Common myeloid progenitor, CD34-positive (primary cell): ENCODE measurements around the gene HORMAD2.
A peak's percentile ranks its signal among the peaks of the same experiment; 100 is the strongest.

ENCODE experiments used
- CTCF ChIA-PET: fragments of 350-600 bp; sonication (Branson Sonifier 250); formaldehyde crosslinking; loops from one replicate; lab custom pipeline; 2021; ENCODE audit warnings: antibody characterized with exemption; lab: Charles Lee
- POLR2A ChIA-PET: fragments of 350-600 bp; sonication (Branson Sonifier 250); formaldehyde crosslinking; loops from one replicate; lab custom pipeline; 2021; ENCODE audit warnings: antibody characterized with exemption; lab: Charles Lee
- DNase-seq, 3 donors: peaks; one replicate each; pipeline versions ENCODE4 v3.0.0 to v3.0.0-alpha.2; 2013
- H3K27ac ChIP-seq, 2 experiments: 1 replicate in 1 of 2; 2 replicates in 1 of 2; pipeline ENCODE4 v1.7.0; 2013; ENCODE audit warnings: inconsistent platforms in 2 of 2, low read length in 2 of 2, mild to moderate bottlenecking in 2 of 2, low read depth in 1 of 2, moderate library complexity in 1 of 2; ENCODE audit not compliant: severe bottlenecking in 2 of 2, insufficient read depth in 1 of 2, poor library complexity in 1 of 2
- H3K27me3 ChIP-seq, 5 experiments: replicated peaks in 2 of 5; 1 replicate in 3 of 5; 2 replicates in 2 of 5; pipeline versions ENCODE4 v1.6.1 to v1.7.0; 2013; ENCODE audit warnings: low read length in 4 of 5, mild to moderate bottlenecking in 2 of 5, moderate library complexity in 2 of 5, inconsistent platforms in 1 of 5; ENCODE audit not compliant: insufficient read depth in 5 of 5, control insufficient read depth in 4 of 5
- H3K36me3 ChIP-seq, 4 experiments: 1 replicate in 2 of 4; 2 replicates in 2 of 4; pipeline versions ENCODE4 v1.6.1 to v1.7.0; 2013; ENCODE audit warnings: low read length in 3 of 4, control low read depth in 1 of 4, mild to moderate bottlenecking in 1 of 4; ENCODE audit not compliant: control insufficient read depth in 4 of 4, insufficient read depth in 4 of 4
- H3K4me1 ChIP-seq, 4 experiments: 1 replicate in 3 of 4; 2 replicates in 1 of 4; pipeline versions ENCODE4 v1.6.1 to v1.7.1; 2013; ENCODE audit warnings: low read length in 3 of 4, mild to moderate bottlenecking in 3 of 4, control low read depth in 1 of 4, inconsistent platforms in 1 of 4, moderate library complexity in 1 of 4; ENCODE audit not compliant: control insufficient read depth in 4 of 4, insufficient read depth in 4 of 4; ENCODE audit errors: control extremely low read depth in 1 of 4
- H3K4me3 ChIP-seq, 7 experiments: 1 replicate in 4 of 7; 2 replicates in 3 of 7; pipeline versions ENCODE4 v1.5.1 to v1.7.0; 2013; ENCODE audit warnings: mild to moderate bottlenecking in 7 of 7, low read length in 6 of 7, moderate library complexity in 6 of 7, inconsistent platforms in 2 of 7, low read depth in 2 of 7, control low read depth in 1 of 7; ENCODE audit not compliant: insufficient read depth in 4 of 7, control insufficient read depth in 1 of 7; ENCODE audit errors: extremely low read depth in 1 of 7
- H3K9me3 ChIP-seq, 5 experiments: 1 replicate in 4 of 5; 2 replicates in 1 of 5; pipeline versions ENCODE4 v1.6.1 to v1.7.1; 2013; ENCODE audit warnings: low read length in 4 of 5, mild to moderate bottlenecking in 2 of 5, inconsistent platforms in 1 of 5, low read depth in 1 of 5, moderate library complexity in 1 of 5; ENCODE audit not compliant: control insufficient read depth in 4 of 5, insufficient read depth in 2 of 5; ENCODE audit errors: control extremely low read depth in 1 of 5
- whole genome bisulfite sequencing: methylation state at CpG from one replicate; pipeline ENCODE4 v1.1.5; 2013; ENCODE audit not compliant: insufficient coverage; 5-methylcytosine and 5-hydroxymethylcytosine counted together

HORMAD2 gene

DNA sequence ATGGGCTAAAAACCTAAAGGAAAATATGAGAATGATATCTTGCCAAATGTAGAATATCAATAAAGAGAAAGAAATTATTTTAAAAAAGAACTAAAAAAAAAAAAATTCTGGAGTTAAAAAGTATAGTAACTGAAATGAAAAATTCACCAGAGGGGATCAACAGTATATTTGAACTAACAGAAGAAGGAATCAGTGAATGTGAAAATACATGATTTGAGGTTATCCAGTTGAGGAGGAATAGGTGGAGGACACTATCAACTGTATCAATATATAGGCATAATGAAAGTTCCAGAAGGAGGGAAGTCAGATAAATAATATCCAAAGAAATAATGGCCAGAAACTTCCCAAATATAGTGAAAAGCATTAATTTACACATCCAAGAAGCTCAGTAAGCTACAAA, 16.1 kb upstream of the HORMAD2 start:
- POLR2A ChIA-PET, result no interaction called here

DNA sequence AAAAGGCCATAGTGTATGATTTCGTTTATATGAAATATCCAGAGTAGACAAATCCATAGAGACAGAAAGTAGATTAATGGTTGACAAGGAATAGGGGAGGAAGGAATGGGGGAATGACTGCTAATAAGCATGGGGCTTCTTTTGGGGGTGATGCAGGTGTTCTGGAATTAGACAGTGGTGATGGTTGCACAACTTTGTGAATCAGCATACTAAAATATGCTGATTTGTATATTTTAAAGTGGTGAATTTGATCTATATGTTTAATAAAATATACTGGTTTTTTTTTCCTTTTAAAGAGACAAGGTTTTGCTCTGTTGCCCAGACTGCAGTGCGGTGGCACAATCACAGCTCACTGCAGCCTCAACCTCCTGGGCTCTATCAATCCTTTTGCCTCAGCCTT, 6.5 kb upstream of the HORMAD2 start:
- ChIA-PET CTCF (no interaction called here), POLR2A (no interaction called here)
- 100% methylated on average over 2 of the region's 2 CpGs for WGBS
- Histone ChIP-seq H3K4me3 (no peak overlapping the region), H3K27ac (no peak overlapping the region), H3K9me3 (peaks cover 0 to 4% (median 0%) of the 10 kb centered on the region in 5 experiments), H3K36me3 (no peaks in the 10 kb centered on the region), H3K27me3 (peaks cover 0 to 8% (median 2%) of the 10 kb centered on the region in 5 experiments), H3K4me1 (no peaks in the 10 kb centered on the region)
- no peak for DNase-seq

More for the DNA sequence above, 16.1 kb upstream of the HORMAD2 start:
- Histone ChIP-seq H3K27ac (no peak overlapping the region), H3K36me3 (no peaks in the 10 kb centered on the region), H3K4me1 (no peaks in the 10 kb centered on the region), H3K9me3 (peaks cover 3 to 14% (median 7%) of the 10 kb centered on the region in 5 experiments), H3K27me3 (no peaks in the 10 kb centered on the region), H3K4me3 (no peak overlapping the region)
- CTCF ChIA-PET, result no interaction called here
- no peak for DNase-seq

DNA sequence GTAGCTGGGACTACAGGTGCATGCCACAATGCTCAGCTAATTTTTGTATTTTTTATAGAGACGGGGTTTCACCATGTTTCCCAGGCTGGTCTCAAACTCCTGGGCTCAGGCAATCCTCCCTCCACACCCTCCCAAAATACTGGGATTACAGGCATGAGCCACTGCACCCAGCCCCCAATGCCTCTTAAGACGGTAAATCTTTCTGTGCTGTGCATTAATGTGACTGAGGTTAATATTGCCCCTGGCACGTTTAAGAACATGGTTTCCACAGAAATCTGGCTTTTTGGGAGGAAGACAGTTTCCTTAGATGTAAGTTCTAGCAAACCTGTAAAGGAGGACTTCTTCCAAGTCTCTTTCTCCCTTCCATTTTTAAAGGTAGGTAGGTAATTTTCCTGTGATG, 6.1 kb upstream of the HORMAD2 start:
- Histone ChIP-seq H3K27ac (no peak overlapping the region), H3K4me3 (no peak overlapping the region), H3K27me3 (peaks cover 0 to 8% (median 3%) of the 10 kb centered on the region in 5 experiments), H3K36me3 (no peaks in the 10 kb centered on the region), H3K9me3 (peaks cover 0 to 4% (median 0%) of the 10 kb centered on the region in 5 experiments), H3K4me1 (no peaks in the 10 kb centered on the region)
- CTCF ChIA-PET, result no interaction called here
- WGBS, result 81% methylated on average over 3 of the region's 3 CpGs
- no peak for DNase-seq
- POLR2A ChIA-PET, result no interaction called here

DNA sequence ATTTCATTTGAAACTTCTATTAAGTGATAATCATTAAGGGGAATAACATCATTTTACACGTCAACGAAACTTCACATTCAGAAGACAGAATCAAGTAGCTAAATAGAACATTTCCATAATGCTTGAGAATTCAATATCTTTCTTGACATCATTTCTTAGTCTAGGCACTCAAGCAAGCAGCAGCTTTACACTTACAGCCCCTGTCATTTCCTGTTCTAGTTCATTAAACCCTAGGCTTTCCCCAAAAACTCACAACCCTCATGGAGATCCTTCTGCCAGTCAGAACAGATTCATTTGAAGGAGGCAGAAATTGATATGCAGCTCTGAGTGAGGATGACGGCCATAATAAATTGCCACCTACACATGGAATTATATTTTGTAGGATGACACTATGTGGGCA, 5.3 kb upstream of the HORMAD2 start:
- no peak for DNase-seq
- POLR2A ChIA-PET, result interaction anchor here (0.5 to 0.6 kb wide), 3 partner anchors 118 to 470 kb away, joined by 3 to 6 read pairs (median 5); no protein-coding TSS in a partner anchor

DNA sequence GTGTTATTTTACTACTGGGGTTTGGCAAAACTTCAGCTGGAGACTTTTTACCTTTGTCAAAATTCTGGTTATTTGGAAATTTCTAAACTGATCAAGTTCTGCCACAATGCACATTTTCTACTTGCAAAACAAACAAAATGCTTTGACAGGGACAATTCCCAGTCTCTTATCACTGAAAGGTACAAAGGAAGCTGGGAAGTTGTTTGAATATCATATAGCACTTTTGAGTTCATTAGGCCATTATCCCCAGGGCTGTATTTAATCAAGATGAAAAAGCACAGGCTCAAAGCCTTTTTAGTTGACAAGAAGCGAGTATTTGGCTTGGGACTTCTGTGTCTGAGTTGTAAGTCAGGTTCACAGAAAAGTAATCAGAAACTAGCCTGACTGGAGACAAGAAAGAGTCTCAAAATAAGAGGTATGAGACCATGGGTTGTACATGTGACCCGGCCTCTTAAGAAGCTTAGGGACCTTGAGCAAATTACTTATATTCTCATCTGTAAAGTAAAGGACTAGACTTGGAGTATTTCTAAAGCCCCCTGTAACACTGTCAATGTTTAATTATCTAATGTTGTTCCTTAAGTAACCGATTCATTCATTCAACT, 2.9 kb upstream of the HORMAD2 start:
- H3K4me1 ChIP-seq, result peaks cover 0 to 11% (median 5%) of the 10 kb centered on the region in 4 experiments
- 100% methylated on average over 1 of the region's 3 CpGs for whole genome bisulfite sequencing
- H3K27me3 ChIP-seq, result peaks cover 0 to 18% (median 3%) of the 10 kb centered on the region in 5 experiments
- ChIA-PET CTCF (interaction anchor here (0.6 to 0.7 kb wide), 2 partner anchors 10 to 489 kb away, joined by 3 read pairs; no protein-coding TSS in a partner anchor), POLR2A (no interaction called here)
- H3K27ac ChIP-seq, result no peak overlapping the region
- DNase-seq, result no peak
- H3K36me3 ChIP-seq, result no peaks in the 10 kb centered on the region
- H3K4me3 ChIP-seq, result no peak overlapping the region
- H3K9me3 ChIP-seq, result peaks cover 0 to 1% (median 0%) of the 10 kb centered on the region in 5 experiments

More for the DNA sequence above, 5.3 kb upstream of the HORMAD2 start:
- Histone ChIP-seq H3K27me3 (peaks cover 0 to 9% (median 3%) of the 10 kb centered on the region in 5 experiments), H3K9me3 (peaks cover 0 to 4% (median 0%) of the 10 kb centered on the region in 5 experiments), H3K4me1 (peaks cover 0 to 3% (median 1%) of the 10 kb centered on the region in 4 experiments), H3K27ac (no peak overlapping the region), H3K4me3 (no peak overlapping the region), H3K36me3 (no peaks in the 10 kb centered on the region)
- 100% methylated on average over 2 of the region's 3 CpGs for WGBS
- CTCF ChIA-PET, result interaction anchor here (0.6 to 1.6 kb wide), 4 partner anchors 10 to 449 kb away, joined by 3 to 6 read pairs (median 4); no protein-coding TSS in a partner anchor

DNA sequence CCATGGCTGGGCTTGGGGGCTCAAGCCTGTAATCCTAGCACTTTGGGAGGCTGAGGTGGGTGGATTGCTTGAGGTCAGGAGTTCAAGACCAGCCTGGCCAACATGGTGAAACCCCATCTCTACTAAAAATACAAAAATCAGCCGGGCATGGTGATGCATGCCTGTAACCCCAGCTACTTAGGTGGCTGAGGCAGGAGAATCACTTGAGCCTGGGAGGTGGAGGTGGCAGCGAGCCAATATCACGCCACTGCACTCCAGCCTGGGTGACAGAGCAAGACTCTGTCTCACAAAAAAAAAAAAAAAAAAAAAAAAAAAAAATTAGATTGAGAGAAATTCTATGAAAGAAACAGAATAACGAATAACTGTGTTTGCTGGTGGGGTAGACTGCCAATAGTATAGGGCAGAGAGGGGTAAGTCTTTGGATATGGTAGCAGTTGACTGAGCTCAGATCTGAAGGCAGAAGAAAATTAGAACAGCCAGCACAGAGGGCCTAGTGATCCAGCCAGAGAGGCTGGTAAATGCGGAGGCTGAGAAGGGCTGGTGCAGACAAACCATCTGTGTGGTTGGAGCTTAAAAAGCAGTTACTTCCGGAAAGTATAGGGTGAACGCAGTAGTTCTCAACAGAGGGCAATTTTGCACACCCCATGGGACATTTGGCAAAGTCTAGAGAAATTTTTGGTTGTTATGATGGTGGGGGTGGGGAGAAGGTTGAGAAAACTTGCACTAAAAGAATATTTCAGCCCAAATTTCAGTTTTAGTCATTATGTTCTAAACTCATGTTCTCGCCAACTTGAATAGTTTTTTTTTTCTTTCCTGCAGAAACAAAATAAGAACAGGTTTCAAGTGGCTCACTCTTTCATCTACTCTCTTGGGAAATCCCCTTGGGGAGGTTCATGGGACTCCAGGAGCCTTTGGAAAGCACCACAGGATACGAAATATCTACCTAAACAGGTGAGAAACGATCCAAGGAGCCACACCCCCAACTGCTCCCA, 1.6 kb upstream of the HORMAD2 start:
- H3K36me3 ChIP-seq, result no peaks in the 10 kb centered on the region
- peaks cover 0 to 1% (median 0%) of the 10 kb centered on the region in 5 experiments for H3K9me3 ChIP-seq
- no peak overlapping the region for H3K4me3 ChIP-seq
- H3K27ac ChIP-seq, result no peak overlapping the region
- H3K4me1 ChIP-seq, result peaks cover 0 to 11% (median 5%) of the 10 kb centered on the region in 4 experiments
- 94% methylated on average over 5 of the region's 10 CpGs for WGBS
- DNase-seq, result peak in 2 of 3 donors; percentile 16 to 18
- peaks cover 0 to 18% (median 3%) of the 10 kb centered on the region in 5 experiments for H3K27me3 ChIP-seq
- ChIA-PET CTCF (interaction anchor here (0.6 to 1.3 kb wide), 2 partner anchors 11 to 304 kb away, joined by 3 to 4 read pairs; no protein-coding TSS in a partner anchor), POLR2A (interaction anchor here (0.6 kb wide), 2 partner anchors 412 to 499 kb away, joined by 3 to 4 read pairs; no protein-coding TSS in a partner anchor)
